D341Med (cell line): ENCODE data around the gene OR56A3.

Source experiments
- DNase-seq: peaks from one replicate; pipeline ENCODE4 v3.0.0; 2012; ENCODE audit warnings: low spot score

OR56A3 gene

GRCh38 chr11:5973530-5973929, 31.5 kb downstream of the OR56A3 start:
- DNase-seq, result no peak

GRCh38 chr11:5983443-5983842, 41.4 kb downstream of the OR56A3 start:
- DNase-seq, result no peak

GRCh38 chr11:5986885-5987284, 44.8 kb downstream of the OR56A3 start, which contains the start of gene OR52L1:
Gene OR52L1 (minus strand): TSS chr11:5986985. CDS start chr11:5986930, 55 bp downstream.
- no peak for DNase-seq

DNA sequence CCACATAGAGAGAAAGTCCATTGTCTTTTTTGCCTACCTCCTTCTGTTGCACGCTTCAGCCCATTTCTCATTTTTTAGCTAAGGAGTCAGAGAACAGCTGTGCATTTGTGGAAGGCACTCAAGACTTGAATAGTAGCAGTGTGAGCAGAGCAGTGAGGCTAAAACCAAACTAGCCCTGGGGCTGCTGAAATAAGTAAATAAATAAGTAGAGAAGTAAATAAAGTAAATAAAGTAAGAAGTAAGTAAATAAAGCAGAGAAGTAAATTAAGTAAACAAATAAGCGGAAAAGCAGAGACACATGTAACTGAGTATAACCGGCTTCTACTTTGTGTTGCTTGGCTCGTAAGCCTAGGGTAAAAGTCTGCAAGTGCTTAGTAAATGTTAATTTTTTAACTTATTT, 47.2 kb downstream of the OR56A3 start:
- no peak for DNase-seq

DNA sequence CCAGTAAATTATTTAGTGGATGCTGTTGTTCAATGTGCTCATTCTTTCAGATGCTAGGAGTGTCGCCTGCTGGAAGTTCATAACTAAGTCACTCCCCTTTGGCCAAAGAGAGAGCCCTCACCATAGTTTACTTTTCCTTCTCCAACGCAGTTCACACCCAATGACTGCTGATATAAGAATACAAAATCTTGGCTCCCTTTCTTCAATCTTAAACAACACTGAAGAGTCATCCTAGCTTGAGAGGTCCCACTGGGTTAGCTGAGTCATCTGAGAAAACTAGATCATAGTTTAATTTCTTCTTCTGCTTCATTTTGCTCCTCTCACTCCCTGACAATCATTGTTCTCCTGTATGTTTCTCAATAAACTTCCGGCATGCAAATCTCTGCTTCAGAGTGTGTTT, 50.1 kb downstream of the OR56A3 start:
- DNase-seq, result no peak

GRCh38 chr11:5992604-5993251, 50.7 kb downstream of the OR56A3 start:
- no peak for DNase-seq

GRCh38 chr11:5994791-5995190, 52.7 kb downstream of the OR56A3 start:
- DNase-seq, result no peak
